DOHH2 (cell line): ENCODE data around the gene PEAR1.

Source experiments
- EZH2phosphoT487 ChIP-seq: fragments of 200-600 bp; sonication (generic); IDR thresholded peaks from 2 replicates; pipeline ENCODE4 v1.6.1; 2017; ENCODE audit warnings: borderline replicate concordance, mild to moderate bottlenecking, antibody characterized with exemption, low read length, moderate library complexity, mixed read lengths
- TF ChIP-seq, protein P1 (sequence below): fragments of 200-600 bp; sonication (generic); IDR thresholded peaks from one replicate; pipeline ENCODE4 v1.5.1; 2014; ENCODE audit warnings: antibody characterized with exemption, mild to moderate bottlenecking, low read depth, low read length; ENCODE audit not compliant: poor library complexity, severe bottlenecking

DNA sequence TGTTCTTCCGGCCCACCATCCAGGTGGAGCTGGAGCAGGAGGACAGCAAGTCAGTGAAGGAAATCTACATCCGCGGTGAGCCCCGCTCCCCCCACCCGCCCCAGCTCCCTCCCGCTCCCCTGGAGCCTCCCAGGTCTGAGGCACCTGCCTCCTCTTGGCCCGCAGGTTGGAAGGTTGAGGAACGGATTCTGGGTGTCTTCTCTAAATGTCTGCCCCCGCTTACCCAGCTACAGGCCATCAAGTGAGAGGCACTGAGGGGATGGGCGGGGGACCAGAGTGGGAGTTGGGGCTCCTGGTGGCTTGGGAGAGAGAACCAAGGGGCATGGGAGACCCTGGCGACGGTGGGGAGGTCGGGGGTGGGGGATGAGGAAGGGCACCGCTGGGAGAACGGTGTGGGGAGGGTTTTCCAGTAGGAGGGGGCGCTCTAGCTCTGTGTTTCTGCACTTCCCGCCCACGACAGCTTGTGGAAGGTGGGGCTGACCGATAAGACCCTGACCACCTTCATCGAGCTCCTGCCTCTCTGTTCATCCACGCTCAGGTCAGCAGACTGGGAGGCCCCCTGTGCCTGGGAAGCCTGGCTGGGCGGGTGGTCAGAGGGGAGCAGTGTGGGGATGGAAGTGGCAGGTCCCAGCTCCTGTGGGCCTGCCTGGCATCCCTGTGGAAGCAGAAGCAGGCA lies 31.1 kb downstream of the PEAR1 start:
- TF ChIP-seq, protein P1, sequence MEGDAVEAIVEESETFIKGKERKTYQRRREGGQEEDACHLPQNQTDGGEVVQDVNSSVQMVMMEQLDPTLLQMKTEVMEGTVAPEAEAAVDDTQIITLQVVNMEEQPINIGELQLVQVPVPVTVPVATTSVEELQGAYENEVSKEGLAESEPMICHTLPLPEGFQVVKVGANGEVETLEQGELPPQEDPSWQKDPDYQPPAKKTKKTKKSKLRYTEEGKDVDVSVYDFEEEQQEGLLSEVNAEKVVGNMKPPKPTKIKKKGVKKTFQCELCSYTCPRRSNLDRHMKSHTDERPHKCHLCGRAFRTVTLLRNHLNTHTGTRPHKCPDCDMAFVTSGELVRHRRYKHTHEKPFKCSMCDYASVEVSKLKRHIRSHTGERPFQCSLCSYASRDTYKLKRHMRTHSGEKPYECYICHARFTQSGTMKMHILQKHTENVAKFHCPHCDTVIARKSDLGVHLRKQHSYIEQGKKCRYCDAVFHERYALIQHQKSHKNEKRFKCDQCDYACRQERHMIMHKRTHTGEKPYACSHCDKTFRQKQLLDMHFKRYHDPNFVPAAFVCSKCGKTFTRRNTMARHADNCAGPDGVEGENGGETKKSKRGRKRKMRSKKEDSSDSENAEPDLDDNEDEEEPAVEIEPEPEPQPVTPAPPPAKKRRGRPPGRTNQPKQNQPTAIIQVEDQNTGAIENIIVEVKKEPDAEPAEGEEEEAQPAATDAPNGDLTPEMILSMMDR: no peak
- TF ChIP-seq EZH2phosphoT487: no peak
